Transverse colon (tissue), 4 donors: Measurements from ENCODE around the gene ZNF227. TPM values are rescaled to one million over a fixed set of nuclear protein-coding genes. Genes with fewer than 3 reads are reported as not detected.
"Not testable (repeated sequence)": the region's sequence is repeated elsewhere in the genome, so short reads cannot be mapped to it uniquely, and the experiment has no call there.

Experiments used
- DNase-seq: peaks from one replicate; pipeline ENCODE4 v3.0.0-alpha.2; 2019
- H3K27ac ChIP-seq, 4 donors: fragments of 200-600 bp; sonication (generic); 2 replicates each; pipeline ENCODE4 v1.5.1; 2016 to 2018; ENCODE audit warnings: inconsistent platforms in 4 of 4
- H3K27me3 ChIP-seq: fragments of 200-600 bp; sonication (generic); 2 replicates; pipeline ENCODE4 v1.5.1; 2017; ENCODE audit warnings: inconsistent platforms
- H3K36me3 ChIP-seq, 4 donors: fragments of 200-600 bp; sonication (generic); 2 replicates each; pipeline ENCODE4 v1.5.1; 2017 to 2019; ENCODE audit warnings: inconsistent platforms in 4 of 4
- H3K4me1 ChIP-seq, 4 donors: fragments of 200-600 bp; sonication (generic); 2 replicates each; pipeline ENCODE4 v1.5.1; 2017 to 2020; ENCODE audit warnings: inconsistent platforms in 4 of 4
- H3K4me3 ChIP-seq, 4 donors: fragments of 200-600 bp; sonication (generic); 1 replicate in 1 of 4; 2 replicates in 3 of 4; pipeline versions ENCODE4 v1.5.1 to v1.6.1; 2017 to 2019; ENCODE audit warnings: inconsistent platforms in 4 of 4
- H3K9me3 ChIP-seq, 2 donors: fragments of 200-600 bp; sonication (generic); 2 replicates each; pipeline ENCODE4 v1.5.1; 2017 to 2019; ENCODE audit warnings: inconsistent platforms in 2 of 2
- CTCF ChIP-seq, 5 experiments: fragments of 200-600 bp in 3 of 5; fragments of 450-650 bp in 2 of 5; sonication (generic) in 3 of 5; IDR thresholded peaks; 1 replicate in 2 of 5; 2 replicates in 3 of 5; pipeline ENCODE4 v1.5.1; 2016 to 2017; ENCODE audit warnings: antibody characterized with exemption in 5 of 5, inconsistent platforms in 3 of 5, mild to moderate bottlenecking in 2 of 5, moderate library complexity in 1 of 5
- EP300 ChIP-seq: sonication (generic); formaldehyde crosslinking; IDR thresholded peaks from one replicate; pipeline ENCODE4 v1.6.1; 2017; ENCODE audit warnings: antibody characterized with exemption, low read depth
- POLR2A ChIP-seq: fragments of 450-650 bp; IDR thresholded peaks from one replicate; pipeline ENCODE4 v1.6.1; 2016; ENCODE audit warnings: antibody characterized with exemption, mild to moderate bottlenecking, moderate library complexity
- POLR2AphosphoS5 ChIP-seq, 3 donors: sonication (generic); formaldehyde crosslinking; IDR thresholded peaks; one replicate each; pipeline ENCODE4 v1.6.1; 2016; ENCODE audit warnings: antibody characterized with exemption in 3 of 3
- WGBS, 2 donors: methylation state at CpG; one replicate each; pipeline ENCODE4 v1.1.5; 2018; ENCODE audit warnings: low coverage in 1 of 2; 5-methylcytosine and 5-hydroxymethylcytosine counted together
- in situ Hi-C, 4 donors: fragments of 200-750 bp; cut with MboI; loops; one replicate each; pipeline versions ENCODE4 v1.15.0 to v1.15.1; 2017; ENCODE audit warnings: low sequenced_read_pairs in 3 of 4, low pct_ligation_motif_present in 1 of 4, low pct_unique_long_range_greater_than_20kb in 1 of 4
- intact Hi-C: fragments of 100-400 bp; cut with DNase I; formaldehyde crosslinking; loops from one replicate; pipeline ENCODE4 v1.15.1; 2023; ENCODE audit warnings: low total_unique reads
- total RNA-seq, 4 donors: library from RNA; depleted of rRNA; stranded (reverse); fragments of >200 nt; gene quantifications; one replicate each; pipeline ENCODE4 v1.1.0, GENCODE V29; 2016

The ZNF227 gene
- 10 to 100 TPM in 2 of 4 donors, 1 to 10 TPM in 2; 2.4 to 12.4 (median 10.5) TPM for total RNA-seq

GRCh38 chr19:44212250-44212865 is at the start of gene ZNF227:
Gene ZNF227 (plus strand): TSS chr19:44212532. CDS start chr19:44217793, 5,261 bp downstream.
- 1% methylated on average over 14 to 37 of the region's 37 CpGs for WGBS, 2 donors
- Histone ChIP-seq H3K4me1 (peaks cover 4 to 22% (median 11%) of the 10 kb centered on the region in 4 donors), H3K36me3 (peaks cover 0 to 24% (median 5%) of the 10 kb centered on the region in 4 donors), H3K4me3 (peak within 1 kb of the TSS; percentile 48 to 98 (median 74)), H3K27ac (peak within 1 kb of the TSS; percentile 74 to 90 (median 88)), H3K27me3 (no peaks in the 10 kb centered on the region), H3K9me3 (peaks cover 0 to 3% of the 10 kb centered on the region in 2 donors)
- in situ Hi-C loops (no loop called here), intact Hi-C loops (no loop called here)
- peak; percentile 91 for DNase-seq
- TF ChIP-seq CTCF (IDR thresholded peaks at IDR 0.05) = no peak
- TF ChIP-seq EP300 = peak; percentile 8
- TF ChIP-seq POLR2AphosphoS5 (IDR thresholded peaks at IDR 0.05) = peak; percentile 74 to 81 (median 78)
- peak; percentile 49 for TF ChIP-seq POLR2A

DNA sequence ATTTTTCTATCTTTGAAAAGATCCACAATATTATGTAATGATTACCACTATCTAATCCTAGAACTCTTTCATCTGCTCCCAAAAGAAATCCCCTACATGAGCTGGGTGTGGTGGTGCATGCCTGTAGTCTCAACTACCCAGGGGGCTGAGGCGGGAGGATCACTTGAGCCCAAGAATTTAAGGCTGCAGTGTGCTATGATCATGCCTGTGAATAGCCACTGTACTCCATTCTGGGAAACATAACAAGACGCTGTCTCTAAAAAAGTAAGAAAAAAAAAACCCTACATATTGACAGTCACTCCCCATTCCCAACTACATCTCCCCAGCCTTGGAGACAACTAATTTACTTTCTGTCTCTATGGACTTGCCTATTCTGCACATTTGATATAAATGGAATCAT is 48.5 kb upstream of the ZNF227 start:
- 95 to 100% methylated on average over 1 to 2 of the region's 2 CpGs for WGBS, 2 donors
- Histone ChIP-seq H3K27ac (no peak overlapping the region), H3K27me3 (no peaks in the 10 kb centered on the region)

GRCh38 chr19:44164327-44164672 is 48.0 kb upstream of the ZNF227 start:
- H3K9me3 ChIP-seq = peaks cover 35% of the 10 kb centered on the region in 2 donors
- DNase-seq = no peak
- TF ChIP-seq CTCF (IDR thresholded peaks at IDR 0.05) (no peak), POLR2AphosphoS5 (IDR thresholded peaks at IDR 0.05) (no peak), POLR2A (no peak), EP300 (no peak)
- in situ Hi-C loops (no loop called here), intact Hi-C loops (loop anchor here (10.0 kb wide), 1 partner anchor 59 kb away; no protein-coding TSS in a partner anchor)
- H3K36me3 ChIP-seq = peaks cover 0 to 28% (median 14%) of the 10 kb centered on the region in 4 donors
- no peaks in the 10 kb centered on the region for H3K27me3 ChIP-seq
- H3K4me1 ChIP-seq = peaks cover 5 to 14% (median 8%) of the 10 kb centered on the region in 4 donors
- H3K4me3 ChIP-seq = peak overlapping the region in 3 of 4 donors; percentile 60 to 84 (median 81)
- H3K27ac ChIP-seq = peak overlapping the region; percentile 77 to 86 (median 85)
- WGBS, 2 donors = 62% methylated on average over 3 of the region's 3 CpGs; no CpG with 5 or more reads in 1 of the 2 donors

More for the DNA sequence above, 48.5 kb upstream of the ZNF227 start:
- DNase-seq = no peak
- peaks cover 0 to 23% (median 11%) of the 10 kb centered on the region in 4 donors for H3K36me3 ChIP-seq
- TF ChIP-seq POLR2A (no peak), POLR2AphosphoS5 (IDR thresholded peaks at IDR 0.05) (no peak), EP300 (no peak), CTCF (IDR thresholded peaks at IDR 0.05) (no peak)
- intact Hi-C loops = loop anchor here (10.0 kb wide), 1 partner anchor 59 kb away; no protein-coding TSS in a partner anchor
- in situ Hi-C loops = no loop called here
- H3K4me3 ChIP-seq = no peak overlapping the region
- H3K4me1 ChIP-seq = peaks cover 5 to 14% (median 8%) of the 10 kb centered on the region in 4 donors
- H3K9me3 ChIP-seq = peaks cover 30 to 40% of the 10 kb centered on the region in 2 donors

- intact Hi-C loops (loop anchor here (10.0 kb wide), 1 partner anchor 60 kb away; no protein-coding TSS in a partner anchor), in situ Hi-C loops (no loop called here)
- H3K4me3 ChIP-seq = peak within 1 kb of the TSS; percentile 60 to 84 (median 78)
- TF ChIP-seq POLR2A (peak; percentile 26), POLR2AphosphoS5 (IDR thresholded peaks at IDR 0.05) (peak; percentile 67 to 85 (median 76)), CTCF (IDR thresholded peaks at IDR 0.05) (no peak)
- H3K4me1 ChIP-seq = peaks cover 5 to 14% (median 8%) of the 10 kb centered on the region in 4 donors
- peaks cover 33 to 37% of the 10 kb centered on the region in 2 donors for H3K9me3 ChIP-seq
- peak; percentile 91 for DNase-seq
- peaks cover 0 to 33% (median 17%) of the 10 kb centered on the region in 4 donors for H3K36me3 ChIP-seq
- H3K27me3 ChIP-seq = no peaks in the 10 kb centered on the region
- WGBS, 2 donors = 0 to 1% methylated on average over 3 to 32 of the region's 32 CpGs
- H3K27ac ChIP-seq = peak within 1 kb of the TSS; percentile 77 to 86 (median 85)
Measured at GRCh38 chr19:44164673-44165512, 47.4 kb upstream of the ZNF227 start, which contains the start of gene ZNF226. Gene ZNF226 (plus strand): TSS chr19:44165100. CDS start chr19:44170081, 4,981 bp downstream.

DNA sequence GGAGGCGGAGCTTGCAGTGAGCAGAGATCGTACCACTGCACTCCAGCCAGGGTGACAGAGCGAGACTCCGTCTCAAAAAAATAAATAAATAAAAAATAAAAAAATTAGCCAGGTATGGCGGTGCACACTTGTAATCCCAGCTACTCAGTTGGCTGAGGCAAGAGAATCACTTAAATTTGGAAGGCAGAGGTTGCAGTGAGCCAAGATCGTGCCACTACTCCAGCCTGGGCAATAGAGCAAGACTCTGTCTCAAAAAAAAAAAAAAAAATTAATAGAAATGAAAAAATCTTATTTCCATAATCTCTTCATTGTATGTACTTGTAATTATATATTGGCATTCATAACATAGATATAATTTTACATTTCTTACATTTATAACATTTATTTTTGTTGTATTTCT is 41.7 kb upstream of the ZNF227 start:
- H3K27me3 ChIP-seq, DNase-seq, H3K4me3 ChIP-seq, H3K27ac ChIP-seq, intact Hi-C loops, in situ Hi-C loops, H3K4me1 ChIP-seq: not testable (repeated sequence)
- 86 to 98% methylated on average over 6 of the region's 6 CpGs for WGBS, 2 donors
- H3K36me3 ChIP-seq = peaks cover 16 to 91% (median 54%) of the 10 kb centered on the region in 4 donors
- H3K9me3 ChIP-seq = peaks cover 54 to 73% of the 10 kb centered on the region in 2 donors
